Breast epithelium (tissue), 3 donors: Measurements from ENCODE around the gene FUNDC2.

Experiments
- POLR2A ChIP-seq: fragments of 450-650 bp; IDR thresholded peaks from one replicate; pipeline ENCODE4 v1.6.1; 2016; ENCODE audit warnings: antibody characterized with exemption, mild to moderate bottlenecking, moderate library complexity
- POLR2AphosphoS5 ChIP-seq, 3 donors: sonication (generic); formaldehyde crosslinking; IDR thresholded peaks; one replicate each; pipeline ENCODE4 v1.6.1; 2017; ENCODE audit warnings: antibody characterized with exemption in 3 of 3
- TF ChIP-seq, protein P1 (sequence below), 3 donors: fragments of 450-650 bp; IDR thresholded peaks; one replicate each; pipeline ENCODE4 v1.5.1; 2016 to 2017; ENCODE audit warnings: antibody characterized with exemption in 3 of 3, mild to moderate bottlenecking in 3 of 3, moderate library complexity in 3 of 3

DNA sequence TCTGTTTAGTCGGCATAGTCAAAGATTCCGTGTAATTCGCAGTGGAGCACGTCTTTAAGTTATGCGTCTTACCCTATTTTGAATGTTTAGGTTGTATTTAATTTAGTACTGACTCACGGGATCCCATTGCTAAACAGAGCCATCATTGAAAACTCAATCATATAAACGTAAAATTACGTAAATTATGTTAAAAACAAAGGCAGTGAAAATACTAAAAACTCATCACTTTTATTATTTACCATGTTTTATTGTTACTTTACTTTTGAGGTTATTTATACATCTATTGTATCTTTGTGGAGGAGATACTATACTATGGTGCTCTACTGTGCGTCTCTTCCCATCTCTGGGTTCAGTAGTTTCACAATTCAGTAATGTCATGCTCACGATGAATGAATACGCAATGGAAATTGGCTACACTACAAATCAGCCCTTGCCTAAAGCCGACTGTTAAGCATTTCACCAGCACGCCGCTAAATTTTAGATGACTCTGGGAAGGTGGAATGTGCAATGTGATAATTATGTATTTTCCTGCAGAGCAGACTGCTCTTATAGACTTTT lies 944 bp downstream of the FUNDC2 start:
- TF ChIP-seq, protein P1, sequence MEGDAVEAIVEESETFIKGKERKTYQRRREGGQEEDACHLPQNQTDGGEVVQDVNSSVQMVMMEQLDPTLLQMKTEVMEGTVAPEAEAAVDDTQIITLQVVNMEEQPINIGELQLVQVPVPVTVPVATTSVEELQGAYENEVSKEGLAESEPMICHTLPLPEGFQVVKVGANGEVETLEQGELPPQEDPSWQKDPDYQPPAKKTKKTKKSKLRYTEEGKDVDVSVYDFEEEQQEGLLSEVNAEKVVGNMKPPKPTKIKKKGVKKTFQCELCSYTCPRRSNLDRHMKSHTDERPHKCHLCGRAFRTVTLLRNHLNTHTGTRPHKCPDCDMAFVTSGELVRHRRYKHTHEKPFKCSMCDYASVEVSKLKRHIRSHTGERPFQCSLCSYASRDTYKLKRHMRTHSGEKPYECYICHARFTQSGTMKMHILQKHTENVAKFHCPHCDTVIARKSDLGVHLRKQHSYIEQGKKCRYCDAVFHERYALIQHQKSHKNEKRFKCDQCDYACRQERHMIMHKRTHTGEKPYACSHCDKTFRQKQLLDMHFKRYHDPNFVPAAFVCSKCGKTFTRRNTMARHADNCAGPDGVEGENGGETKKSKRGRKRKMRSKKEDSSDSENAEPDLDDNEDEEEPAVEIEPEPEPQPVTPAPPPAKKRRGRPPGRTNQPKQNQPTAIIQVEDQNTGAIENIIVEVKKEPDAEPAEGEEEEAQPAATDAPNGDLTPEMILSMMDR (IDR thresholded peaks at IDR 0.05), result no peak
- TF ChIP-seq POLR2AphosphoS5 (IDR thresholded peaks at IDR 0.05) (peak in 1 of 3 donors; percentile 5), POLR2A (peak; percentile 56)
